ENCODE data around the gene CNN2. TPM values are rescaled to one million over a fixed set of nuclear protein-coding genes. Genes with fewer than 3 reads are reported as not detected.

CNN2 gene
- total and polyA plus RNA-seq, 9 of the 15 experiments (the other 6 are each of a cell fraction or from before 2014, with no cell fraction given) = 12.1 to 174 (median 52.7) TPM

- TF ChIP-seq AFF1 (IDR thresholded peaks at IDR 0.05; ENCODE audit: low read depth in 1 of 2, partially characterized antibody in 2 of 2) = no peak
- peak in 1 of 2 experiments; percentile 79; a peak in 2 of 4 replicates for TF ChIP-seq MAZ (CRISPR knock-in tag; conservative IDR thresholded peaks at IDR 0.05 in 1 of 2, IDR thresholded peaks at IDR 0.05 in 1 of 2)
- no peak for TF ChIP-seq PHTF2 (CRISPR knock-in tag; IDR thresholded peaks at IDR 0.05)
- TF ChIP-seq ATF7 (IDR thresholded peaks at IDR 0.05) = peak; percentile 28; the same call in 1 of the 2 replicates
- no peak for TF ChIP-seq ZNF79 (CRISPR knock-in tag; IDR thresholded peaks at IDR 0.05; ENCODE audit: low read depth)
- peak; percentile 82; the same call in 1 of the 2 replicates for TF ChIP-seq HDGF (IDR thresholded peaks at IDR 0.05)
These were observed 55.9 kb downstream of the CNN2 start (continued) for GRCh38 chr19:1082165-1082927.
